GM21825 (cell line): ENCODE results near the gene RHO.
"Not testable (repeated sequence)": the region's sequence is repeated elsewhere in the genome, so short reads cannot be mapped to it uniquely, and the experiment has no call there.

Experiments
- ATAC-seq: cut with Tn5 transposase; IDR thresholded peaks from one replicate; pipeline ENCODE4 v1.9.1; 2021; ENCODE audit warnings: mild to moderate bottlenecking, moderate library complexity; ENCODE audit not compliant: unreplicated experiment

RHO gene

DNA sequence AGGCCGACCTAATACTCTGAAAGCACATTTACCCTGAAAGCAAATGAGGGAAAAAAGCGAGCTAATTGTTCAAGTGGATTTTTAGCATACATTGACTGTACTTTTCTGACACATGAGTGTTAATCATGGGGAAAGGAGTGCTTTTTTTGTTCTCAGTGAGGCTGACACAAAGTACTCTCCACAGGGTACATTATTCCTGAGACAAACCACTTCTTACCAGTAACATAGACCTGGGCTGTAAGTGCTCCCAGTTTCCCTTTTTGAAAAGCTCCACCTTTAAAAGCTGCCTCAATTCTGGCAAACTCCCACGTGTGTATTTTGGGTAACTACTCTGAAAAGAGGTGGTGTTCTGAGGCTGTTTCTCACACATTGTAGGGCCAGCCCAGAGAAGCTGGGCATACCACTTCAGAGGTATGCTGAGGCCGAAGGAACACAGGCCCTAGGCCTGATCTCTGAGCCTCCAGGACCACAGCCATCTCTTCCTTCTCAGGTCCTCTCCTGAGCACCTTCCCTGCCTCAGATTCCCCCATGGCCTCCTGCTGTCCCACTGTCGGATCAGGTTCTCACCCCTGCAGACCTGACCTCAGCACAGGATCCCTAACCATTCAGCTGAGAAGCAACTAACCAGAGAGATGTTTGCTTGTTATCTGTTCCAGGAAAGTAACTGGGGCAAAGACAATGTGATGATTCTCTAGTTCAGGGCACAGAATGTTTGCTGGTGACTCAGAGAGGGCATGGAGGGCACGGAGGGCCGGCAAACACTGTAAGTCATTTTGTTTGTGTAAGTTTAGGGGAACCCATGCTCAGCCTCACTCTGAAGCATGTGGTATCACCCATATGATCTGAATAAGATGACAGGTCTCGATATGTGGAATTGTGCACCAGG lies 29.6 kb upstream of the RHO start:
- not testable (repeated sequence) for ATAC-seq

DNA sequence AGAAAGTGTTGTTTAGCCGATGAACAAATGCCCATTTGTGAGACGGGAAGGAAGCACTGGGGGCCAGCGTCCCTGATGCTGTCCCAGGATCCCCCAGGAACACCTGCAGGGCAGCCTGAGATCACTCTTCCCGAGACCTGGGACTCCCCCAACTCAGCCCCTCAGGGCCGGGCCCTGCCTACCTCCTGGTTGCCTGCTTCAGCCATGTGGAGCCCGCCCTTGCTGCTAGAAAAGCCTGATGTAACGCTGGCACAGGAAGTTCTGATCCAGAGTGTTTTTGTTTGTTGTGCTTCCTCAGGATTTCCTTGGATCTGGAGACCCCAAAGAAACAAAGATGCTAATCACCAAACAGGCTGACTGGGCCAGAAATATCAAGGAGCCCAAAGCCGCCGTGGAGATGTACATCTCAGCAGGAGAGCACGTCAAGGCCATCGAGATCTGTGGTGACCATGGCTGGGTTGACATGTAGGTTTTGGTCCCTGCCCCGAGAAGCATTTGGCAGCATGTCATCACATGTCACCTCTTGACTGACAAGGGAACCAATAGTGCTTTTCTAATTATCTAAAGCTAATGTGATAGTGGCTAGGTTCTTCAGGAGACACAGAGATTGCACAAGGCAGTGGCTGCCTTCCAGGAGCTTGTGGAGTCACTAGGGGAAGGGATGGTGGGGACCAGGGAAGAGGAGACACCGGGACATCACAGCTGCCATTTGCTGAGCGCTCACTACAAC lies 28.7 kb upstream of the RHO start:
- ATAC-seq: not testable (repeated sequence)

GRCh38 chr3:129500334-129500658 lies 28.1 kb upstream of the RHO start:
- ATAC-seq: no peak

- ATAC-seq: no peak
These were observed 26.8 kb upstream of the RHO start for GRCh38 chr3:129501630-129502029.

GRCh38 chr3:129502641-129503408 lies 25.6 kb upstream of the RHO start:
- no peak for ATAC-seq

- ATAC-seq: no peak
These were observed 24.8 kb upstream of the RHO start for GRCh38 chr3:129503471-129504291.

DNA sequence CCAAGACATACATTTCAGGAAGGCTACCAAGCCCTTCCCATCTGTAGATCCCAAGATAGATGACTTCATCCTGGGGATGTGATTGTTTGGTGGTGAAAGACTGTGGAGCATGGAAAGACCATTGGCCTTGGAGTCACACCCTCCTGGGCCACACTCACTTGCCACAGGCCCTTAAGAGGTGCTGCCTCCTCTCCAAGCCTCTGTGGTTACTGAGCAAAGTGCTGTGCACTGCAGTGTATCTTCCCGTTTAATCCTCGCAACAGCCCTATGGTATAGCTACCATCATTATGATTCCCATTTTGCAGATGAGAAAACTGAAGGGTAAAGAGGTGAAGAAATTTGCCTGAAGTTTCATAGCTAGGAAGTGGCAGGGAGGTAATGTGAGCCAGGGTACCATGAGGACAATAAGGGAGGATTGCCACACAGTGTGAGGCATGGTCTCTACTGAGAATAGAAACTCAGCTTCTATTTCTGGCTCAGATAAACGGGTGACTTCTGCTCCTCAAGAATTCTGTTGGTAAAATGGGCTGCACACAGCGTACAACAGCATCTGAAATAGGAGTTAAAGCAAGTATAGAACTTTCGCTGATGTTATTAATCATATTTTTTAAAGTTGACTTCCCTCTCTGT lies 23.9 kb upstream of the RHO start:
- no peak for ATAC-seq

DNA sequence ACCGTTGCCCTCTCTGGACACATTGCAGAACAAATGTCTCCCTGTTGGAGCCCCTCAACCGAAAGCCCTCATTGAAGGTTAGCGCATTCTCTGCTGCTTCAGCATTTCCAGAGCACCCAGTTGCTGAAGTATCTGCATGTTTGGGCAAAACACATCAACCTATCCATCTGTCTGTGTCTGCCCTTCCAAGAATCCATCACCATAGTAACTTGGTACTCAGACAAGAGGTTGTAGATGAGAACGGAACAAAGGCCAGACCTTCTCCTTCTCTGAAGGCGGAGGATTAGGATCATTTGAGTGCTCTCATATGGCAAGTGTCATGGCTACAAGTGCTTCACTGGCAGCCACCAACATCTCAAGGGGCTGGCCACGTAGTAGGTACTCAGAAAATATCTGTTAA lies 23.1 kb upstream of the RHO start:
- ATAC-seq: no peak

GRCh38 chr3:129506231-129506742 lies 22.2 kb upstream of the RHO start:
- ATAC-seq: no peak

GRCh38 chr3:129507181-129507831 lies 21.1 kb upstream of the RHO start:
- ATAC-seq: no peak

GRCh38 chr3:129512595-129512994 lies 15.8 kb upstream of the RHO start:
- no peak for ATAC-seq

DNA sequence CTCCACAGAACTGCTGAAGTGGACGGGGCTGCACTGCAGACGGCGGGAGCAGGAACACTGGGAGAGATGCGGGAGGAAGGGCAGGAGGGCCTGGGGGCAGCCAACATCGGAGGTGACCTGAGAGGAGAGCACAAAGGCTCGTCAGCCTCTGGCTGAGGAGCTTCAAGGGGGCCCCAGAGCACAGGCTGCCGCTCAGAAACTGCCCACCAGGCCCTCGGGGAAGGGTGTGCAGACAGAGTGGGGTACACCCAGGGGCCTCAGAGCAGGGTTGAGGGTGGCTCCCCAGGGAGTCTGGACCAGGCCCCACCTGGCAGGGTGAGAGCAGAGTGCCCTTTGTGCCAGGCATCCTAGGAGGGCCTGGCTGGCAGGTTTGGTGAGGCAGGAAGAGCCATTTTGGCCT lies 14.7 kb upstream of the RHO start:
- no peak for ATAC-seq

DNA sequence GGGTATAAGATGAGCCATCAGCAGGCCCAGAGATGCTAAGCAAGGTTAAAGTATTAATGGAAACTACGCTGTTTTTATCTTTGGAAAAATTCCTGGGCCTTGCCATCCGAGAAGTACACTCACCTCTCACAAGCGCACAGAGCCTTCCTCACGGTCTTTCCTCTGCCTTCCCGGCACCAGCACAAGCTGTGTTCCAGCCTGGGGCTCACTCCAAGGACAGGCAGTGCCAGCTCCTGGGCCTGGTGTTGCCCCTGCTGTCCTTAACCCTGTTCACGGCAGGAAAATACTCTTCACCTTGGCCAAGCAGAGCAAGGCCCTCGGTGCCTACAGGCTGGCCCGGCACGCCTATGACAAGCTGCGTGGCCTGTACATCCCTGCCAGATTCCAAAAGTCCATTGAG lies 14.3 kb upstream of the RHO start:
- ATAC-seq: no peak

GRCh38 chr3:129514563-129514962 lies 13.9 kb upstream of the RHO start:
- ATAC-seq: no peak

GRCh38 chr3:129515108-129515820 lies 13.2 kb upstream of the RHO start:
- not testable (repeated sequence) for ATAC-seq

DNA sequence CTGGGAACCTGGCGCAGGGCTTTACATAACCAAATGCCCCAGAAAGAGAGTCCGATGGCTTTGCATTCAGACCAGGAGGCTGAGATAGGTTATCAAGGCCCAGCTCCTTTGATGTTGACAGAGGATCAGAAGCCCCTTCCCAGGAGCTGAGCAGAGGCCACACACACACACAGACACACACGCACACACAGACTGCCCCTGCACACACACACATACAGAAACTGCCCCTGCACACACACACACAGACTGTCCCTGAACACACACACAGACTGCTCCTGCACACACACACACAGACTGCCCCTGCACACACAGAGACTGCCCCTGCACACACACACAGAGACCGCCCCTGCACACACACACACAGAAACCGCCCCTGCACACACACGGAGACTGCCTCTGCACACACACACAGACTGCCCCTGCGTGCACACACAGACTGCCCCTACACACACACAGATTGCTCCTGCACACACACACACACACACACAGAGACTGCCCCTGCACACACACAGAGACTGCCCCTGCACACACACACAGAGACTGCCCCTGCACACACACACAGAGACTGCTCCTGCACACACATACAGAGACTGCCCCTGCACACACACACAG lies 12.5 kb upstream of the RHO start:
- not testable (repeated sequence) for ATAC-seq

GRCh38 chr3:129517516-129517915 lies 10.9 kb upstream of the RHO start:
- ATAC-seq: no peak

GRCh38 chr3:129518038-129518561 lies 10.3 kb upstream of the RHO start:
- ATAC-seq: no peak
